ENCODE measurements around the gene ONECUT3. TPM values are rescaled to one million over a fixed set of nuclear protein-coding genes. Genes with fewer than 3 reads are reported as not detected.
"Not testable (repeated sequence)": the region's sequence is repeated elsewhere in the genome, so short reads cannot be mapped to it uniquely, and the experiment has no call there.

Gene ONECUT3
- not detected for total RNA-seq

DNA sequence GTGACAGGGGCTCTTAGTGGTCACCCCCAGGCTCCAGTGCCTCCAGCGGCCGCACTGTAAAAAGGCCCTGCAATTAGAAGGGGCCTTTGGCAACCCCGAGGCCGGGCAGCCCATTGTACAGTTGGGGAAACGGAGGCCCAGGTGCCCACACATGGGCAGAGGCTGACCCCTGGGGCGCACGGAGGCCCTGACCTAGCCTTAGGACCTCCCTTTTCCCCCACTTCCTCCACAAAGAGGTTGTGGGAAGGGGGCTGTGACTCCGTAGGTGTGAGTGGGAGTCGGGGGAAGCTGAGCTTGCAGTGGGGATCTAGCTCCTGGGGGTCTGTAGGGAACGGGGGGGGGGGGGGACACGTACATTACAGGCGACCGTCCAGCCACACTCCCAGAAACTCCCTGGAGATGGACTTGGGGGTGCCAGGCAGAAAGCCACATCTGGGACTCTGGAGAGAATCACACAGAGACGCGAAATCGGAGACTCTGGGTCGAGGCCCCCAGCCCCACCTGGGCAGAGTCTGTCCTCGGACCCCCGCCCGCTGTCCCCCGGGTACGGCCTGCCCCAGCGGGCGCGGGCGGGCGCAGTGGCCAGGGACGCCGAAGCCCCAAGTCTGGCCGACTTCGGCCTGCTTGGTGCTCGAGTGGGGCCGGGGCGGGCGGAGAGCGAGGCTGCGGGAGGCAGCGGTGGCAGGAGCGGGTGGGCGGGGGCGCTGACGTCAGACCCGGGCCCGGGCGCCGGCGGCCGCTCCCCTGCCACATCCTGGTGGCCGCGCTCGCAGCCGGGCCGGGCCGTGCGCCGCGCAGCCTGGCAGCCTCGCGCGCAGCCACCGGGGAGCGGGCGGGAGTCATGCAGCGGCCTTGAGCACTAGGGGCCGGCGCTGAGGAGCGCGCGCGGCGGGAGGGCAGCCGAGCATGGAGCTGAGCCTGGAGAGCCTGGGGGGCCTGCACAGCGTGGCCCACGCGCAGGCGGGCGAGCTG lies at the start of gene ONECUT3:
Gene ONECUT3, plus strand, starts transcription at position 750 of the 972 bp plus-strand sequence. Its CDS starts 157 bp downstream, at position 907.
- Mint-ChIP-seq H3K36me3 (ENCODE audit: insufficient read depth) (no peaks in the 10 kb centered on the region), H3K27me3 (ENCODE audit: low read depth) (peaks cover 57% of the 10 kb centered on the region), H3K4me3 (no peak within 1 kb of the TSS), H3K9me3 (no peaks in the 10 kb centered on the region), H3K4me1 (ENCODE audit: low read depth) (peaks cover 16% of the 10 kb centered on the region)
- DNase-seq (no peak), ATAC-seq (no peak)

DNA sequence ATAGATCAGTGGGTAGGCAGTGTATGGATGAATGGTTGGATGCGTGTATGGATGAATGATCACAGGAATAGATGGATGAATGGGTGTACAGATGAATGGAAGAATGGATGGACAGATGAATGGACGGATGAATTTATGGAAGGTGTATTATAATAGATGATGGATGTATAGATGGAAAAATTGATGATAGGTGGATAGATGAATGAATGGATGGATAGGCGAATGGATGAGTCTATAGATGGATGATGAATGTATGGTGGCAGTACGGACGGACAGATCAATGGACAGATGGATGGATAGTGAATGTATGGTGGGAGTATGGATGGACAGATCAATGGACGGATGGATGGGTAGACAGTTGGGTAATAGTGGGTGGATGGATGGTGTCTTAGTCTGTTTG lies 49.0 kb upstream of the ONECUT3 start:
- Mint-ChIP-seq H3K4me3 (no peak overlapping the region), H3K4me1 (ENCODE audit: low read depth) (peaks cover 9% of the 10 kb centered on the region), H3K27me3 (ENCODE audit: low read depth) (peaks cover 54% of the 10 kb centered on the region), H3K9me3 (peaks cover 11% of the 10 kb centered on the region), H3K36me3 (ENCODE audit: insufficient read depth) (peaks cover 1% of the 10 kb centered on the region)
- DNase-seq (no peak), ATAC-seq (no peak)

- DNase-seq (no peak), ATAC-seq (no peak)
- Mint-ChIP-seq H3K36me3 (ENCODE audit: insufficient read depth) (peaks cover 1% of the 10 kb centered on the region), H3K4me3 (no peak overlapping the region), H3K27me3 (ENCODE audit: low read depth) (peaks cover 51% of the 10 kb centered on the region), H3K4me1 (ENCODE audit: low read depth) (peaks cover 9% of the 10 kb centered on the region), H3K9me3 (peaks cover 11% of the 10 kb centered on the region)
These were observed 47.9 kb upstream of the ONECUT3 start for GRCh38 chr19:1705367-1705766.

DNA sequence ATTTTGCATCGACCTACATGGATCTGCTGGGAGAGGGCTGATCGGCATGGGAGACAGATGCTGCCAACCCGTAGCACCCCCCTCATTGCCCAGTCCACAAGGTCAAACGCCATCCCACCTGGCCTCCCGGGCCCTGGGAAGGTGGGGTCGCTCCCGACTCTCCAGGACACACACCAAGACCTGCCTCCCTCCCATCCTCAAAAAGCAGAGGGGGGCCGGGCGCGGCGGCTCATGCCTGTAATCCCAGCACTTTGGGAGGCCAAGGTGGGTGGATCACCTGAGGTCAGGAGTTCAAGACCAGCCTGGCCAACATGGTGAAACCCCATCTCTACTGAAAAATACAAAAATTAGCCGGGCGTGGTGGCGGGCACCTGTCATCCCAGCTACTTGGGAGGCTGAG lies 46.7 kb upstream of the ONECUT3 start:
- H3K36me3 Mint-ChIP-seq (ENCODE audit: insufficient read depth); H3K4me3 Mint-ChIP-seq; ATAC-seq; DNase-seq; H3K4me1 Mint-ChIP-seq (ENCODE audit: low read depth): not testable (repeated sequence)
- peaks cover 43% of the 10 kb centered on the region for H3K27me3 Mint-ChIP-seq (ENCODE audit: low read depth)
- H3K9me3 Mint-ChIP-seq: peaks cover 11% of the 10 kb centered on the region

DNA sequence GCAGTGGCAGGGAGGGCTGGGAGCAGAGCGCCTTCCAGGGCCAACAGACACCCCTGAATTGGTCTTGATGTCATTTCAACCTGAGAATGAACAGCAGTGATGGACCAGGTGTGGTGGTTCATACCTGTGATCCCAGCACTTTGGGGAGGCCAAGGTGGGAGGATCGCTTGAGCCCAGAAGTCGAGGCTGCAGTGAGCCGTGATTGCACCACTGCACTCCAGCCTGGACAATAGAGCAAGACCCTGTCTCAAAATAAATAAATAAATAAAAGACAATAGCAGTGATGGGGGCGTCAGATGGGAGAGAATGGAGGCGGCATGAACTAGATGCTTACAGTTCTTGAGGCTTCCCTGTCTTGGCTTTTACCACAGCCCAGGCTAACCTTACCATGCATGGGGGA lies 46.1 kb upstream of the ONECUT3 start:
- Mint-ChIP-seq H3K4me1 (ENCODE audit: low read depth) (no peaks in the 10 kb centered on the region), H3K9me3 (peaks cover 11% of the 10 kb centered on the region), H3K27me3 (ENCODE audit: low read depth) (peaks cover 37% of the 10 kb centered on the region), H3K36me3 (ENCODE audit: insufficient read depth) (peaks cover 1% of the 10 kb centered on the region), H3K4me3 (no peak overlapping the region)
- DNase-seq: no peak
- no peak for ATAC-seq

- no peak for ATAC-seq
- Mint-ChIP-seq H3K4me3 (no peak overlapping the region), H3K27me3 (ENCODE audit: low read depth) (peaks cover 43% of the 10 kb centered on the region), H3K4me1 (ENCODE audit: low read depth) (no peaks in the 10 kb centered on the region), H3K36me3 (ENCODE audit: insufficient read depth) (no peaks in the 10 kb centered on the region), H3K9me3 (no peaks in the 10 kb centered on the region)
- DNase-seq: no peak
These were observed 40.1 kb upstream of the ONECUT3 start for GRCh38 chr19:1713170-1713569.

GRCh38 chr19:1715540-1715939 lies 37.8 kb upstream of the ONECUT3 start:
- Mint-ChIP-seq H3K27me3 (ENCODE audit: low read depth) (peaks cover 52% of the 10 kb centered on the region), H3K9me3 (no peaks in the 10 kb centered on the region), H3K36me3 (ENCODE audit: insufficient read depth) (no peaks in the 10 kb centered on the region), H3K4me1 (ENCODE audit: low read depth) (peaks cover 1% of the 10 kb centered on the region), H3K4me3 (no peak overlapping the region)
- DNase-seq: no peak
- no peak for ATAC-seq

- DNase-seq: no peak
These were observed 35.9 kb upstream of the ONECUT3 start for GRCh38 chr19:1717200-1717969.

DNA sequence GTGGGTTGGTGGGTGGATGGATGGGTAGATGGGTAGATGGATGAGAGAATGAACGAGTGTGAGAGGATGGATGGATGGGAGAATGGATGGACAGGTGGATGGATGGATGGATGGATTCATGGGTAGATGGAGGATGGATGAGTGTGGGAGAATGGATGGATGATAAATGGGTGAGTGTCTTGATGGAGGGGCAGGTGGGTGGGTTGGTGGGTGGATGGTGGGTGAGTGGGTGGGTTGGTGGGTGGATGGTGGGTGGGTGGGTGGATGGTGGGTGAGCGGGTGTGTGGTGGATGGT lies 35.4 kb upstream of the ONECUT3 start:
- H3K36me3 Mint-ChIP-seq (ENCODE audit: insufficient read depth): no peaks in the 10 kb centered on the region
- DNase-seq (no peak), ATAC-seq (no peak)
- H3K27me3 Mint-ChIP-seq (ENCODE audit: low read depth): peaks cover 69% of the 10 kb centered on the region
- H3K4me3 Mint-ChIP-seq: no peak overlapping the region
- peaks cover 1% of the 10 kb centered on the region for H3K4me1 Mint-ChIP-seq (ENCODE audit: low read depth)
- no peaks in the 10 kb centered on the region for H3K9me3 Mint-ChIP-seq

More at GRCh38 chr19:1717200-1717969, 35.9 kb upstream of the ONECUT3 start:
- Mint-ChIP-seq H3K9me3 (no peaks in the 10 kb centered on the region), H3K4me1 (ENCODE audit: low read depth) (peaks cover 1% of the 10 kb centered on the region), H3K36me3 (ENCODE audit: insufficient read depth) (no peaks in the 10 kb centered on the region), H3K27me3 (ENCODE audit: low read depth) (peaks cover 67% of the 10 kb centered on the region), H3K4me3 (no peak overlapping the region)
- no peak for ATAC-seq

- no peaks in the 10 kb centered on the region for H3K36me3 Mint-ChIP-seq (ENCODE audit: insufficient read depth)
- H3K9me3 Mint-ChIP-seq: no peaks in the 10 kb centered on the region
- peaks cover 1% of the 10 kb centered on the region for H3K4me1 Mint-ChIP-seq (ENCODE audit: low read depth)
- H3K4me3 Mint-ChIP-seq: no peak overlapping the region
- H3K27me3 Mint-ChIP-seq (ENCODE audit: low read depth): peaks cover 72% of the 10 kb centered on the region
- ATAC-seq (no peak), DNase-seq (no peak)
These were observed 34.6 kb upstream of the ONECUT3 start for GRCh38 chr19:1718420-1719291.

DNA sequence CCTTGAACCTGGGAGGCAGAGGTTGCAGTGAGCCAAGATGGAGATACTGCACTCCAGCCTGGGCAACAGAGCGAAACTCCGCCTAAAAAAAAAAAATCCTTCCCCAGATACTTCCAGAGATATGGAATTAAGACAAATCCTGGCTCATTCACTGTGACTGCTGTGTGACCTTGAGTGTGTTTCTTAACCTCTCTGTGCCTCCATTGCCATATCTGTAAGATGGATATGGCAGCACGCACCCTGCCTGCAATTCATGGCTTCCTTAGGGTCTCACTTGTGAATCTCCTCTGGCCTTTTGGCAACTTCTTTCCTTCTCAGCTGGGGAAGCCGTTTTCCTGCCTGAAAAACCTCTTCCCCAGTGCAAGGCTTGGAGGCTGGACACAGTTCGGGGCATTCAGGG lies 33.8 kb upstream of the ONECUT3 start:
- Mint-ChIP-seq H3K27me3 (ENCODE audit: low read depth) (peaks cover 70% of the 10 kb centered on the region), H3K36me3 (ENCODE audit: insufficient read depth) (no peaks in the 10 kb centered on the region), H3K9me3 (no peaks in the 10 kb centered on the region), H3K4me3 (no peak overlapping the region), H3K4me1 (ENCODE audit: low read depth) (peaks cover 1% of the 10 kb centered on the region)
- ATAC-seq (no peak), DNase-seq (no peak)

GRCh38 chr19:1720237-1720636 lies 33.1 kb upstream of the ONECUT3 start:
- Mint-ChIP-seq H3K9me3 (no peaks in the 10 kb centered on the region), H3K4me3 (no peak overlapping the region), H3K36me3 (ENCODE audit: insufficient read depth) (no peaks in the 10 kb centered on the region), H3K27me3 (ENCODE audit: low read depth) (peaks cover 74% of the 10 kb centered on the region), H3K4me1 (ENCODE audit: low read depth) (peaks cover 1% of the 10 kb centered on the region)
- DNase-seq (no peak), ATAC-seq (no peak)

GRCh38 chr19:1725100-1726064 lies 27.9 kb upstream of the ONECUT3 start:
- peaks cover 64% of the 10 kb centered on the region for H3K27me3 Mint-ChIP-seq (ENCODE audit: low read depth)
- DNase-seq (peak; percentile 14), ATAC-seq (peak; percentile 86 to 87)
- peaks cover 3% of the 10 kb centered on the region for H3K4me1 Mint-ChIP-seq (ENCODE audit: low read depth)
- H3K36me3 Mint-ChIP-seq (ENCODE audit: insufficient read depth): no peaks in the 10 kb centered on the region
- H3K4me3 Mint-ChIP-seq: peak overlapping the region; percentile 11
- no peaks in the 10 kb centered on the region for H3K9me3 Mint-ChIP-seq

All from activated T-cell treated with anti-CD3 and anti-CD28 coated beads, Interleukin-2, amount 50 U/mL, for 4 hours (primary cell).